ENCODE data around the gene MYZAP.

The MYZAP gene

GRCh38 chr15:57568299-57568698 lies 23.4 kb upstream of the MYZAP start:
- Mint-ChIP-seq H3K4me1 (peaks cover 7% of the 10 kb centered on the region), H3K27ac (ENCODE audit: low read depth) (no peak overlapping the region), H3K36me3 (ENCODE audit: insufficient read depth) (peaks cover 2% of the 10 kb centered on the region), H3K4me3 (no peak overlapping the region), H3K27me3 (peaks cover 75% of the 10 kb centered on the region), H3K9me3 (no peaks in the 10 kb centered on the region)
- ATAC-seq (replicated peaks; ENCODE audit: extremely low read depth, poor library complexity, severe bottlenecking) (no peak), DNase-seq (ENCODE audit: low spot score in 2 of 2) (no peak)

DNA sequence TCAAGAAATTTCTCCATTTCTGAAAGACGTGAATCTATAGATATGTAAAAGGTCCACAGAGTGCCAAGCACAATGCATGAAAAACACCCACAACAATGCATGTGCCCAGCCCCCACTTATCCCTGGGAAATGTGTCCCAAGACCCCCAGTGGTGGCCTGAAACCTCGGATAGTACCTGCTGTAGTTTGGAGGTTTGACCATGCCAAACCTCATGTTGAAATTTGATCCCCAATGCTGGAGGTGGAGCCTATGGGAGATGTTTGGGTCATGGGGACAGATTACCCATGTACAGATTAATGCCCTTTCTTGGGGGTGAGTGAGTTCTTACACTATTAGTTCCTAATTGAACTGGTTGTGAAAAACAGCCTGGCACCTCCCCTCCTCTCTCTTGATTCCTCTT lies 21.4 kb upstream of the MYZAP start:
- H3K9me3 Mint-ChIP-seq = no peaks in the 10 kb centered on the region
- peaks cover 2% of the 10 kb centered on the region for H3K36me3 Mint-ChIP-seq (ENCODE audit: insufficient read depth)
- no peak overlapping the region for H3K4me3 Mint-ChIP-seq
- DNase-seq (ENCODE audit: low spot score in 2 of 2) (no peak), ATAC-seq (replicated peaks; ENCODE audit: extremely low read depth, poor library complexity, severe bottlenecking) (no peak)
- H3K27me3 Mint-ChIP-seq = peaks cover 81% of the 10 kb centered on the region
- H3K4me1 Mint-ChIP-seq = peaks cover 5% of the 10 kb centered on the region
- no peak overlapping the region for H3K27ac Mint-ChIP-seq (ENCODE audit: low read depth)

DNA sequence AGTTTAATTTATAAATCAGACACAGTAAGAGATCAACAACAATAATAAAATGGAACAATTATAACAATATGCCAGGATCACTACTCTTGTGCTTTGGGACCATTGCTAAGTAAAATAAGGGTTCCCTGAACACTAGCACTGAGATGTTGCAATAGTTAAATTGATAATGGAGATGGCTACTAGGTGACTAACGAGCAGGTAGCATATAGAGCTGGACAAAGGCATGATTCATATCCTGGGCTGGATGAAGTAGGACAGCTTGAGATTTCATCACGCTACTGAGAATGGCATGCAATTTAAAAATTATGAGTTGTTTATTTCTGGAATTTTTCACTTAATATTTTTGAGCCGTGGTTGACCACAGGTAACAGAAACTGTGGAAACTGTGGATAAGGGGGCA lies 20.7 kb upstream of the MYZAP start:
- H3K36me3 Mint-ChIP-seq (ENCODE audit: insufficient read depth) = no peaks in the 10 kb centered on the region
- ATAC-seq (replicated peaks; ENCODE audit: extremely low read depth, poor library complexity, severe bottlenecking) = no peak
- no peaks in the 10 kb centered on the region for H3K4me1 Mint-ChIP-seq
- no peaks in the 10 kb centered on the region for H3K9me3 Mint-ChIP-seq
- no peak overlapping the region for H3K27ac Mint-ChIP-seq (ENCODE audit: low read depth)
- H3K27me3 Mint-ChIP-seq = peaks cover 79% of the 10 kb centered on the region
- no peak overlapping the region for H3K4me3 Mint-ChIP-seq
- no peak for DNase-seq (ENCODE audit: low spot score in 2 of 2)

DNA sequence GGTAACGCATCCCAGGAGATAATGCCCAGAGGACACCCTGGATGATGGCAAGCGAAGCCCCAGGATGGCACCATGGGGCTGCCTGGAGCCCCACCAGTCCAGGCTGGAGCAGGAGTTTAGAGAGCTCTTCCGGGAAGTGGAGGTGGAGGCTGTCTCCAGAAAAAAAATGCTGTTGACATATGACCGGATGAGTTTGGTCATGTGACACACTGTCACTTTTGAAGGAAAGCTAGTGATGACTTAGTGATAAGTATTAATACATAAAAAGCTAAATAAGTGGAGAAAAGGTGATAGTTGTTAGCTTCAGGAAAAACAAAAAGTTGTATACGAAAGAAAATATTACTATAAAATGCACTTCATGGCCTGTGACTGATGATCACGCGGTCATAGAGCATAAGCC lies 20.0 kb upstream of the MYZAP start:
- Mint-ChIP-seq H3K9me3 (no peaks in the 10 kb centered on the region), H3K4me3 (no peak overlapping the region), H3K36me3 (ENCODE audit: insufficient read depth) (no peaks in the 10 kb centered on the region), H3K4me1 (no peaks in the 10 kb centered on the region), H3K27ac (ENCODE audit: low read depth) (no peak overlapping the region), H3K27me3 (peaks cover 76% of the 10 kb centered on the region)
- ATAC-seq (replicated peaks; ENCODE audit: extremely low read depth, poor library complexity, severe bottlenecking) (no peak), DNase-seq (ENCODE audit: low spot score in 2 of 2) (no peak)

GRCh38 chr15:57572468-57572867 lies 19.2 kb upstream of the MYZAP start:
- H3K36me3 Mint-ChIP-seq (ENCODE audit: insufficient read depth) = no peaks in the 10 kb centered on the region
- no peaks in the 10 kb centered on the region for H3K4me1 Mint-ChIP-seq
- H3K9me3 Mint-ChIP-seq = no peaks in the 10 kb centered on the region
- peaks cover 74% of the 10 kb centered on the region for H3K27me3 Mint-ChIP-seq
- ATAC-seq (replicated peaks; ENCODE audit: extremely low read depth, poor library complexity, severe bottlenecking) = no peak
- H3K4me3 Mint-ChIP-seq = no peak overlapping the region
- no peak for DNase-seq (ENCODE audit: low spot score in 2 of 2)
- H3K27ac Mint-ChIP-seq (ENCODE audit: low read depth) = no peak overlapping the region

DNA sequence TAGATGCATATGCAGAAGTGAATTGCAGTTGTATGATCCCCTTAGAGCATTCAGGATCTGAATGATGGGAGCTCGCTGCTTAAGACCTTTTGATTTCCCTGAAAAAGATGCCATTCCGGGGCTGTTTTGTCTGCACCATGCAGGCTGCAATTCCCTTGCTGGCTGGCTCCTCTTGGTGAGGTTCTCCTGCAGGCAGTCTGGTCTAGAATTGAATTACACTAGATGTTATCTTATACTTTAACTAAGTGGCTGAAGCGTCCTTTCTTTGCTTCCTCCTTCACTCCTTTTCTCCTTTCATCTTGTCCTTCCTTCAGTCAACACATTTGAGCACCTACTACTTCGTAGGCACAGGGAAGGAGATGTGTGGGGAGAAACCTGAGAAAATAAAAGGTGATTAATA lies 18.6 kb upstream of the MYZAP start:
- no peaks in the 10 kb centered on the region for H3K9me3 Mint-ChIP-seq
- H3K4me3 Mint-ChIP-seq = no peak overlapping the region
- peaks cover 74% of the 10 kb centered on the region for H3K27me3 Mint-ChIP-seq
- ATAC-seq (replicated peaks; ENCODE audit: extremely low read depth, poor library complexity, severe bottlenecking) (no peak), DNase-seq (ENCODE audit: low spot score in 2 of 2) (no peak)
- no peaks in the 10 kb centered on the region for H3K36me3 Mint-ChIP-seq (ENCODE audit: insufficient read depth)
- H3K27ac Mint-ChIP-seq (ENCODE audit: low read depth) = no peak overlapping the region
- no peaks in the 10 kb centered on the region for H3K4me1 Mint-ChIP-seq

DNA sequence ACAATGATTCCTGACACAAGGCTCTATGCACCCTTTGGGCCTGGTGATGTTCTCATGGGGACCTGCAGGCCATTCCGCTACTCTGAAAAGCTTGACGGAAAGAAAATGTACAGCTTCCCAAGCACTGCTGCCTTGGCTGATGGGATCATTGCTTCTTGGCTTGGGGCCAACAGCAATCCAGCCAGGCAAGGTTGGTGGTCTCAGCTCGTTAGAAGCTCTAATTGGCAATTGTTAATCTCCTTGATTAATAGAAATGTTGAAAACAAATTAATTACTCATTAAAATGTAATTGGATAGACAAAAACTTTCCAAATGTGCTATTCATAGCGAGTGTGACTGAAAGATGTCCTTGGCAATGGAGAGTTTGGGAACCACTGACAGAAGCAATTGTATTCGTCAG lies 16.3 kb upstream of the MYZAP start:
- Mint-ChIP-seq H3K4me1 (no peaks in the 10 kb centered on the region), H3K27me3 (peaks cover 73% of the 10 kb centered on the region), H3K27ac (ENCODE audit: low read depth) (no peak overlapping the region), H3K9me3 (no peaks in the 10 kb centered on the region), H3K36me3 (ENCODE audit: insufficient read depth) (no peaks in the 10 kb centered on the region), H3K4me3 (no peak overlapping the region)
- ATAC-seq (replicated peaks; ENCODE audit: extremely low read depth, poor library complexity, severe bottlenecking) (no peak), DNase-seq (ENCODE audit: low spot score in 2 of 2) (no peak)

GRCh38 chr15:57578288-57578900 lies 13.3 kb upstream of the MYZAP start:
- no peak overlapping the region for H3K27ac Mint-ChIP-seq (ENCODE audit: low read depth)
- no peak for ATAC-seq (replicated peaks; ENCODE audit: extremely low read depth, poor library complexity, severe bottlenecking)

DNA sequence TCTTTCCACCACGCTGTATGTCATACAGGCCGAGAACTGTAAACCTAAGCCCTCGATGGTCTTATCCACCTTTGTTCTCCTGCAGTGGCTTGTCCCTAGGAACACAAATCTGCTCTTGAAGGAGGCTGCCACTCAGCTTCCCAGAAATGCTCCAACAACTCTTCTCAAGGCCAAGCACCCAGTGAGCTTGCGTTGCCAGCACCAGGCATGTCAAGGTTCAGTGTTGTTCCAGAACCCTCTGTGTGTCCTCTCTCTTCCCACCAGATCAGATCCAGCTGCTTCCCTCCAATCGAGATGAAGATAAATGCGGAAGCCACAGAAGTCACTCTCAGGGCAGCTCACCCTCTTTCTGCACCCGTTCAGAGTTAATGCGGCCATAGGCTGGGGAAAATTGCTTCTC lies 11.3 kb upstream of the MYZAP start:
- no peak overlapping the region for H3K27ac Mint-ChIP-seq (ENCODE audit: low read depth)
- peaks cover 2% of the 10 kb centered on the region for H3K36me3 Mint-ChIP-seq (ENCODE audit: insufficient read depth)

More at GRCh38 chr15:57578288-57578900, 13.3 kb upstream of the MYZAP start:
- no peak for DNase-seq (ENCODE audit: low spot score in 2 of 2)
- Mint-ChIP-seq H3K9me3 (peaks cover 8% of the 10 kb centered on the region), H3K4me3 (no peak overlapping the region), H3K4me1 (no peaks in the 10 kb centered on the region), H3K27me3 (peaks cover 77% of the 10 kb centered on the region), H3K36me3 (ENCODE audit: insufficient read depth) (peaks cover 2% of the 10 kb centered on the region)

DNA sequence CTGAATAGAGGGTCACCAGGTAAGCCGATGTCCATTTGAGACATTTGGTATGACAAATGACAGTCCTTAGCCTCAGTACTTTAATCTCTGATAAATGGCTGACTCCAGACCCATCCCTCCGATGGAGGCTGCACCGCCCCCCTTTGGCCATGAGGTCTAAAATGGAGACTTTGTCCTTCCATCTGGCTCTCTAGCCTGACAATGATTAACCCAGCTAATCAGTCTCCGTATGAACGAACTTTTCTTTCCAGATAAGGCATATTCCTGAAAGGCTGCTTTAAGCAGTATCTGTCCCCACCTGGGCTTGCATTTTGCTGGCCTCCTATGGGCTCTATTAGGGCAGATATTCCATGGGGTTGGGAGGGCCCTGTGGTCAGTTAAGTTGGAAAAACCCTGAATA lies 10.8 kb upstream of the MYZAP start:
- H3K4me1 Mint-ChIP-seq = no peaks in the 10 kb centered on the region
- no peak overlapping the region for H3K27ac Mint-ChIP-seq (ENCODE audit: low read depth)
- peaks cover 10% of the 10 kb centered on the region for H3K9me3 Mint-ChIP-seq
- peaks cover 2% of the 10 kb centered on the region for H3K36me3 Mint-ChIP-seq (ENCODE audit: insufficient read depth)
- no peak for ATAC-seq (replicated peaks; ENCODE audit: extremely low read depth, poor library complexity, severe bottlenecking)
- peaks cover 82% of the 10 kb centered on the region for H3K27me3 Mint-ChIP-seq
- DNase-seq (ENCODE audit: low spot score in 2 of 2) = no peak
- H3K4me3 Mint-ChIP-seq = no peak overlapping the region

More for the DNA sequence above, 11.3 kb upstream of the MYZAP start:
- H3K4me1 Mint-ChIP-seq = no peaks in the 10 kb centered on the region
- H3K27me3 Mint-ChIP-seq = peaks cover 82% of the 10 kb centered on the region
- no peak for ATAC-seq (replicated peaks; ENCODE audit: extremely low read depth, poor library complexity, severe bottlenecking)
- no peak for DNase-seq (ENCODE audit: low spot score in 2 of 2)
- peaks cover 10% of the 10 kb centered on the region for H3K9me3 Mint-ChIP-seq
- no peak overlapping the region for H3K4me3 Mint-ChIP-seq

DNA sequence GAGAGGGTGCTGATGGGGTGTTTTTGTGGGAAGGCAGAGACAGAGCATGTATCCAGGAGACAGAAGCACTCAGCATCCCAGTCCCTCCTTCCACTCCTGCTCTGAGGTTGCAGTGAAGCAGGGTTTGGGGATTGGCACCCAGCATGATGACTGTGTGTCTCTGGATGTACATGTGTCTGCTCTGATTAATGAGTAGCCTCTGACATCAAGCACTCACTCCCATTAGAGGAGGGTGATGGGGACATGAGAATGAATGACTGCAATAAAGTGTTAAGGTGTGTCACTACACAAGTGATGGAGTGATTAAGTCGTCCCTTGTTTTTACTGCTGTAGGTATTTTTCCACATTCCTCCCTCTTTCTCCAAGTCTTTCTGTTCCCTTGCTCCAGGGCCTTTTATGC lies 9.6 kb upstream of the MYZAP start:
- DNase-seq (ENCODE audit: low spot score in 2 of 2) (no peak), ATAC-seq (replicated peaks; ENCODE audit: extremely low read depth, poor library complexity, severe bottlenecking) (no peak)
- Mint-ChIP-seq H3K9me3 (peaks cover 10% of the 10 kb centered on the region), H3K27me3 (peaks cover 77% of the 10 kb centered on the region), H3K4me1 (no peaks in the 10 kb centered on the region), H3K27ac (ENCODE audit: low read depth) (no peak overlapping the region), H3K4me3 (no peak overlapping the region), H3K36me3 (ENCODE audit: insufficient read depth) (peaks cover 2% of the 10 kb centered on the region)

DNA sequence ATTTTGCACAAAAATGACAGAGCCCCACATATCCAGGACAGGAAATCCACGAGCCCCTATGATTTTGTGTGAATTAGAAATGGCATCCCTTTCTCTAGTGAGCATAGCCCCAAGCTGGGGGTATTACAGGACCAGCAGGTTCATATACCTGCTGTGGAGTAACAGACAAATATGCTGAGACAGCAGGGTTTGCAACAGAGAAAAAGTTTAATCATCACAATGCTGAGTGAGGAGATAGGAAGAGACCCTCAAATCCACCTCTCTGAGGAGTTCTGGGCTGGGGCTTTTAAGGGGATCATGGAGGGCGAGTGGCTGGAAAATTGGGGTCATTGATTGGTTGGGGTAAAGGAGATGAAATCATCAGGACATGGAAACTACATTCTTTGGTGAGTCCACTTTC lies 8.4 kb upstream of the MYZAP start:
- no peak overlapping the region for H3K27ac Mint-ChIP-seq (ENCODE audit: low read depth)
- peaks cover 10% of the 10 kb centered on the region for H3K9me3 Mint-ChIP-seq
- peaks cover 4% of the 10 kb centered on the region for H3K4me1 Mint-ChIP-seq
- no peak for ATAC-seq (replicated peaks; ENCODE audit: extremely low read depth, poor library complexity, severe bottlenecking)
- peaks cover 2% of the 10 kb centered on the region for H3K36me3 Mint-ChIP-seq (ENCODE audit: insufficient read depth)
- H3K4me3 Mint-ChIP-seq = no peak overlapping the region
- DNase-seq (ENCODE audit: low spot score in 2 of 2) = no peak
- peaks cover 77% of the 10 kb centered on the region for H3K27me3 Mint-ChIP-seq

DNA sequence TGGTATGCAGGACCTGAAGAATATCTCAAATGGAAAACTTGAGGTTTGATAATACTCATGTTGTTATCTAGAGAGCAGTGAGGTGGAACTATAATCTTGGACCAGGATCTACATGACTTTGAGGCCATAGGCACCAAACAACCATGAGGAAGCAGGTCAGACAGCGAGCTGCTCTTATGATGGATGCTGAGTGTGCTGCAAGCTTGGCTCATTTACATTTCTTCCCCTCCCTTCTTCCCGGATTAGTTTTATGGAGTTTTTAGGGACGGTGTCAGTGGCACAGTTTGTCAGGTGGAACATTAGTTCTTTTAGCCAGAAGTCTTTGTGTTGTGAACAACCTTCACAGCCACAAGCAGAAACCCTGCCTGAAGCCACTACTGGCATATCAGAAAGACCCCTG lies 8.0 kb upstream of the MYZAP start:
- Mint-ChIP-seq H3K9me3 (peaks cover 10% of the 10 kb centered on the region), H3K4me1 (peaks cover 4% of the 10 kb centered on the region), H3K36me3 (ENCODE audit: insufficient read depth) (peaks cover 2% of the 10 kb centered on the region), H3K4me3 (no peak overlapping the region), H3K27ac (ENCODE audit: low read depth) (no peak overlapping the region), H3K27me3 (peaks cover 77% of the 10 kb centered on the region)
- DNase-seq (ENCODE audit: low spot score in 2 of 2) (no peak), ATAC-seq (replicated peaks; ENCODE audit: extremely low read depth, poor library complexity, severe bottlenecking) (no peak)
